ENCODE results near the gene PATJ. TPM values are rescaled to one million over a fixed set of nuclear protein-coding genes. Genes with fewer than 3 reads are reported as not detected.
A peak's percentile ranks its signal among the peaks of the same experiment; 100 is the strongest.

Gene PATJ
- total RNA-seq, 1 donor, result 8.4 TPM

DNA sequence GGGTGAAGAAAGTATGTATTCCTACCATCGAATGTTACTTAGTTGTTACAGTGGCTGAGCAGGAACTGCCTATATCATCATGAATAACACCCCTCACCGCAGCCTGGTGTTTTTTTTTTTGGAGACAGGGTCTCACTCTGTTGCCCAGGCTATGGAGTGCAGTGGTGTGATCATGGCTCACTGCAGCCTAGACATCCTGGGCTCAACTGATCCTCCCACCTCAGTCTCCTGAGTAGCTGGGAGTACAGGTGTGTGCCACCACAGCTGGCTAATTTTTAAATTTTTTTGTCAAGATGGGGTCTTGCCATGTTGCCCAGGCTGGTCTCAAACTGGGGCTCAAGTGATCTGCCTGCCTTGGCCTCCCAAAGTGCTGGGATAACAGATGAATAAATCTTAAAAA lies 7.3 kb downstream of the PATJ start:
- no peak for DNase-seq (ENCODE audit: low read depth)
- H3K4me3 ChIP-seq (ENCODE audit: low read depth, low read length), result no peak overlapping the region
- TF ChIP-seq, protein P1, sequence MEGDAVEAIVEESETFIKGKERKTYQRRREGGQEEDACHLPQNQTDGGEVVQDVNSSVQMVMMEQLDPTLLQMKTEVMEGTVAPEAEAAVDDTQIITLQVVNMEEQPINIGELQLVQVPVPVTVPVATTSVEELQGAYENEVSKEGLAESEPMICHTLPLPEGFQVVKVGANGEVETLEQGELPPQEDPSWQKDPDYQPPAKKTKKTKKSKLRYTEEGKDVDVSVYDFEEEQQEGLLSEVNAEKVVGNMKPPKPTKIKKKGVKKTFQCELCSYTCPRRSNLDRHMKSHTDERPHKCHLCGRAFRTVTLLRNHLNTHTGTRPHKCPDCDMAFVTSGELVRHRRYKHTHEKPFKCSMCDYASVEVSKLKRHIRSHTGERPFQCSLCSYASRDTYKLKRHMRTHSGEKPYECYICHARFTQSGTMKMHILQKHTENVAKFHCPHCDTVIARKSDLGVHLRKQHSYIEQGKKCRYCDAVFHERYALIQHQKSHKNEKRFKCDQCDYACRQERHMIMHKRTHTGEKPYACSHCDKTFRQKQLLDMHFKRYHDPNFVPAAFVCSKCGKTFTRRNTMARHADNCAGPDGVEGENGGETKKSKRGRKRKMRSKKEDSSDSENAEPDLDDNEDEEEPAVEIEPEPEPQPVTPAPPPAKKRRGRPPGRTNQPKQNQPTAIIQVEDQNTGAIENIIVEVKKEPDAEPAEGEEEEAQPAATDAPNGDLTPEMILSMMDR (IDR thresholded peaks at IDR 0.05; ENCODE audit: insufficient read depth, low read length), result no peak

DNA sequence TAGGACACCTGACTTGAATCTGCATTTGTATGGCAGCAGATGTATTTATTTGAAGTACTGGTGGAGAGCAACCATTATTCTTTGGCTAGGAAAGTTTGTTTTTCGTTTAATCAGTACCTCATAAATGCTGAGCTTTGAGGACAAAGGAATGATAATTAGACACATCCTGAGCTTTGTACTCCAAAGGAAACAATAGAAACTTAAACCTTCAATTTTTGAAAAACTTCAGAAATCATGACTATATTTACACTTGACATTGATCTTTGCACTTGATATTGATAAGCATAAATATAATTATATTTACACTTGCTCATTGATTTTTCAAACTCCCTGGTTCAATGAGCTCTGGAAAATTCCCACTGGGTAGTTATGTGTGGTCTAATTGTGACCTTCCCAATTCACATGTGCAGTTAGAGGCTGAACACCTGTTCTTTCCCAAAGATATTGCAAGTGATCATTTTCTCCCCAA lies 10.7 kb downstream of the PATJ start:
- H3K4me3 ChIP-seq (ENCODE audit: low read depth, low read length), result no peak overlapping the region

DNA sequence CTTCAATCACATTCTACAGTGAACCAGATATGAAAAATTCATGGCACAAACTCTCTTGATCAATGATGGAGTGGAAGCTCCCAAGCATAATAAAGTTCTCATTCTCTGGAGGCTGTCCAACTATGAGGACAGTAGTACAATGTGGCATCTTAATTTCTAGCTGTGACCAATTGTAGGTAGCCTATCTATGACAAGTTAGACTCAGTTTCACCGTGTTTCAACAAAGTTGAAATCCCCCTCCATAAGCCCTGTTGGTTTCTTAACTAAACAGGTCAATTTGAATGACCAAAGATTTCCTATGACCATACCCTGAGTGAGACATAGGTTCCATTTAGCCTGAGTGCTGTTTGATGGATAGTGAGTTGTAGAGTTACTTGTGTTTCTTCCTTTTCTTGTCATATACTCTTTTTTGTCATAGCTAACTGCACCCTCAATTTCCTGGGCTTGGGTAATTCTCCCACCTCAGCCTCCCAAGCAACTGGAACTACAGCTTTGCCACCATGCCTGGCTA lies 11.8 kb downstream of the PATJ start:
- H3K4me3 ChIP-seq (ENCODE audit: low read depth, low read length), result no peak overlapping the region
- DNase-seq (ENCODE audit: low read depth), result no peak
- TF ChIP-seq, protein P1 (IDR thresholded peaks at IDR 0.05; ENCODE audit: insufficient read depth, low read length), result no peak

More for the DNA sequence above, 10.7 kb downstream of the PATJ start:
- TF ChIP-seq, protein P1 (IDR thresholded peaks at IDR 0.05; ENCODE audit: insufficient read depth, low read length), result no peak
- DNase-seq (ENCODE audit: low read depth), result no peak

DNA sequence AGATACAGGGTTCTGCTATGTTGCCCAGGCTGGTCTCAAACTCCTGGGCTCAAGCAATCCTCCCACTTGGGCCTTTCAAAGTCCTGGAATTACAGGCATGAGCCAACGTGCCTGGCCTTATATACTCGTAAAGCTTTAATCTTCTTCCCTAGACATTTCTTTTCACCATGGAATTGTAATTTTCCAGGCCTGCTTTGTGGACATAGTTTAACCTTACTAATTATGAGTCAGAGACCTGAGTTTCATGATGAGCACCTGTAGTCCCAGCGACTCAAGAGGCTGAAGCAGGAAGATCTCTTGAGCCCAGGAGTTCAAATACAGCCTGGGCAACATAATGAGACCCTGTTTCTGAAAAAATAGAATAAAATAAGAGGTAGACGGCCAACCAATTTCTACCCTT lies 12.3 kb downstream of the PATJ start:
- no peak for DNase-seq (ENCODE audit: low read depth)
- H3K4me3 ChIP-seq (ENCODE audit: low read depth, low read length), result no peak overlapping the region
- TF ChIP-seq, protein P1 (IDR thresholded peaks at IDR 0.05; ENCODE audit: insufficient read depth, low read length), result no peak

DNA sequence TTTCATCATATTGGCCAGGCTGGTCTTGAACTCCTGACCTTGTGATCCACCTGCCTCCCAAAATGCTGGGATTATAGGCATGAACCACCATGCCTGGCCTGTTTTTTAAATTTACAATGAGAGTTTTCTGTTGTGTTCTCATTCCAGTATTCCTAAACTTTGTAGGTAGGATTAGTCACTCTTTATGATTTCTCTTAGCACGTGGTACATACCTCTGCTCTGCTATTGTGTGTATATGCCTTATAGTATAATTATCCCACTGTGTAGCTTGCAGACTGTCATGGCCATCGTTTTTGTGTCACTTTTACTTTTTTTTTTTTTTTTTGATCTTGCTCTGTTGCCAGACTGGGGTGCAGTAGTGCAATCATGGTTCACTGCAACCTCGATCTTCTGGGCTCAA lies 14.5 kb downstream of the PATJ start:
- TF ChIP-seq, protein P1 (IDR thresholded peaks at IDR 0.05; ENCODE audit: insufficient read depth, low read length), result no peak
- H3K4me3 ChIP-seq (ENCODE audit: low read depth, low read length), result no peak overlapping the region
- DNase-seq (ENCODE audit: low read depth), result no peak

DNA sequence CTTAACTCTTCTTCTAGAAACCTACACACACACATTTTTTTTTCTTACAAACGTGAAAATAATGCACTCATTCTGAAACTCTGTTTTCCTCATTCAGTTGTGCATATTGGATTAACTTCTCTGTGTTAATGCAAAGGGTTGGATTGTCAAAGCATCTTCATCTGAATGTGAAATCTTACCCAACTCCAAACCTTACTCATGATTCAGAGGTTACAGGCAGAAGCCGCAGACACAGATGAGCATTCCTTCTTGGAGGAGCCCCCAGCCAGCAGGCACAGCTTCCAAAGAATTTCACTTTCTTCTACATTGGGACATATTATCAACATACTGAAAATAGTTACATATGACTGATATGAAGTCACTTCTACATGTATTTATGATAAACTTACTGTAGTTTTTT lies 15.7 kb downstream of the PATJ start:
- TF ChIP-seq, protein P1 (IDR thresholded peaks at IDR 0.05; ENCODE audit: insufficient read depth, low read length), result no peak
- DNase-seq (ENCODE audit: low read depth), result peak; percentile 72
- H3K4me3 ChIP-seq (ENCODE audit: low read depth, low read length), result no peak overlapping the region

DNA sequence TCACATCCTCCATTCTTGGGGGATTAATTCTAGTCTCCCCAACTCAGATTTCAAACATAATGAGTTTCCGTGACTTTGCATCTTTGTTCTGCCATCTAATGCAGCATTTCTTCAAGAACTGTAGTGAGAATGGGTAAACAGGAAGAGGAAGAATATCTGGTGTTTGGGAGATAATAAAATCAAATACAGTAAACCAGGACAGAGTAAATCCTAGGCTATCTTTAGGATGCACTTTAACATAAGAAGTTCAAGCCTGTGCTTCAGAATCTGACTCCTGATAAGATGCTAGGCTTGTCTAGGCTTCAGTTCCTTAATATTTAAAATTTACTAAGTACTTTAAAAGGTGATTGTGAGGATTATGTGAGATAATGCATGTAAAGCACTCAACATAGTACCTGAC lies 27.9 kb downstream of the PATJ start:
- DNase-seq (ENCODE audit: low read depth), result no peak
- TF ChIP-seq, protein P1 (IDR thresholded peaks at IDR 0.05; ENCODE audit: insufficient read depth, low read length), result no peak
- H3K4me3 ChIP-seq (ENCODE audit: low read depth, low read length), result no peak overlapping the region

Measured in fibroblast of the aortic adventitia (primary cell).